Measurements from ENCODE around the gene EXOC3. TPM values are rescaled to one million over a fixed set of nuclear protein-coding genes. Genes with fewer than 3 reads are reported as not detected.

Gene EXOC3
- total and polyA plus RNA-seq, 2 of the 8 experiments (the other 6 are each of a cell fraction or from before 2014, with no cell fraction given): 14.4 to 30.0 TPM

- TF ChIP-seq YY1 (IDR thresholded peaks at IDR 0.05; ENCODE audit: low read depth, low read length) (no peak; the same call in 1 of the 2 replicates), BRCA1 (IDR thresholded peaks at IDR 0.05; ENCODE audit: low read depth, low read length) (no peak), SIN3A (conservative IDR thresholded peaks at IDR 0.05 in 1 of 2, IDR thresholded peaks at IDR 0.05 in 1 of 2; ENCODE audit: low read depth in 1 of 2, low read length in 2 of 2) (0 out of 4 replicates have a peak, but pooled peaks of 1 of the 2 experiments have one; percentile 14), NRF1 (IDR thresholded peaks at IDR 0.05; ENCODE audit: low read depth, low read length) (peak; percentile 73), KDM5A (IDR thresholded peaks at IDR 0.05; ENCODE audit: low read length) (no peak), TEAD4 (IDR thresholded peaks at IDR 0.05; ENCODE audit: low read depth, low read length) (no peak), TAF1 (IDR thresholded peaks at IDR 0.05; ENCODE audit: low read depth, low read length) (peak; percentile 56), RFX5 (IDR thresholded peaks at IDR 0.05; ENCODE audit: borderline replicate concordance, low read depth, low read length) (no peak), MAFK (IDR thresholded peaks at IDR 0.05; ENCODE audit: low read depth, low read length) (no peak), TCF12 (IDR thresholded peaks at IDR 0.05; ENCODE audit: low read depth, low read length) (no peak), TBP (IDR thresholded peaks at IDR 0.05; ENCODE audit: low read depth, low read length) (no peak; the same call in 1 of the 2 replicates), CHD1 (IDR thresholded peaks at IDR 0.05; ENCODE audit: low read depth, low read length) (no peak), POLR2AphosphoS5 (IDR thresholded peaks at IDR 0.05; ENCODE audit: low read depth, low read length) (peak; percentile 76; the same call in 1 of the 2 replicates), CBX8 (IDR thresholded peaks at IDR 0.05; ENCODE audit: borderline replicate concordance, low read depth, low read length) (no peak), BCL11A (IDR thresholded peaks at IDR 0.05; ENCODE audit: low read depth in 2 of 2, low read length in 2 of 2) (no peak), CREB1 (IDR thresholded peaks at IDR 0.05) (peak; percentile 62; the same call in 1 of the 2 replicates), RAD21 (IDR thresholded peaks at IDR 0.05 in 1 of 2, conservative IDR thresholded peaks at IDR 0.05 in 1 of 2; ENCODE audit: low read depth in 2 of 2, low read length in 2 of 2) (no peak), ZNF274 (IDR thresholded peaks at IDR 0.05; ENCODE audit: borderline replicate concordance, extremely low read depth, low read length) (no peak), BACH1 (IDR thresholded peaks at IDR 0.05; ENCODE audit: low read length) (no peak), EP300 (IDR thresholded peaks at IDR 0.05; ENCODE audit: borderline replicate concordance in 1 of 2, low read depth in 2 of 2, low read length in 2 of 2) (no peak)
These were observed 29.9 kb downstream of the EXOC3 start (continued) for GRCh38 chr5:472656-473550.
